Ramos (cell line): ENCODE measurements around the gene MYLK.
"Not testable (repeated sequence)": the region's sequence is repeated elsewhere in the genome, so short reads cannot be mapped to it uniquely, and the experiment has no call there.

Experiments
- in situ Hi-C: fragments of 300-500 bp; cut with MboI; formaldehyde crosslinking; loops from one replicate; pipeline ENCODE4 v1.14.3; 2022; ENCODE audit warnings: low sequenced_read_pairs; ENCODE audit not compliant: unreplicated experiment

MYLK gene

DNA sequence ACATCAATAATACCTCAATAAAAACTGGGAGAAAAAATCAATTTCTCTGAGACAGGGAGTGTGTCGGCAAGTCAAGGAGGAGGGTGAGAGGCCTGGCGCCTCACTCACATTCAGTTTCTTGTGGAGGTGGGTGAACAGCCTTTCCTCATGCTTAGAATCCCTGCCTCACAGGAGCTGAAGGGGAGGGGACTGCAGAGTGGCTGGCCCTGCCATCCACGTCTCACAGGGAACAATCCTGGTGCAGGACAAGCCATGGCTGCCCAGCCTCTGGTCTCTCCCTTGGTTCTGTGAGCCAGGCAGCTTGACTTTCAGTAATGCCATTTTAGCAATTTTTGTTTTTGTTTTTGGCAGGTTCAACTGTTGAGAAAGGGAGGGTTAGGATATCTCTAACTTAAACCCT is 172.8 kb downstream of the MYLK start:
- in situ Hi-C loops: no loop called here

DNA sequence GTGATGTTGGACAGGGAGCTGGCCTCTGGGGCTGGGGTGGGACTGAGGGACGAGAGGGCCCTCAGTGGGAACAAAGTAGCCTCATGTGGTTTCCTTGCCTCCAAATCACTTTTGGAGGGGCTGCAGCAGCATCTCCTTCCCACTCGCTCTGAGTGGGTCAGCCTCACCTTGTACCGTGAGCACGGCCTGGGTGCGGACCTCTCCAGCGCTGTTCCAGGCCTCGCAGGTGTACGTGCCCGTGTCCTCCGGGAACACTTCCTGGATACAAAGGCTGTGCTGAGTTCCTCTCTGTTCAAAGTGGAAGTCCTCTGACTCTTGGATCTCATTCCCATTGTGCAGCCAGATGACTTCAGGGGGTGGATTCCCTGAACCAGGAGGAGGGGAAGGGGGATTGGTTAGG is 175.6 kb downstream of the MYLK start:
- in situ Hi-C loops: no loop called here

DNA sequence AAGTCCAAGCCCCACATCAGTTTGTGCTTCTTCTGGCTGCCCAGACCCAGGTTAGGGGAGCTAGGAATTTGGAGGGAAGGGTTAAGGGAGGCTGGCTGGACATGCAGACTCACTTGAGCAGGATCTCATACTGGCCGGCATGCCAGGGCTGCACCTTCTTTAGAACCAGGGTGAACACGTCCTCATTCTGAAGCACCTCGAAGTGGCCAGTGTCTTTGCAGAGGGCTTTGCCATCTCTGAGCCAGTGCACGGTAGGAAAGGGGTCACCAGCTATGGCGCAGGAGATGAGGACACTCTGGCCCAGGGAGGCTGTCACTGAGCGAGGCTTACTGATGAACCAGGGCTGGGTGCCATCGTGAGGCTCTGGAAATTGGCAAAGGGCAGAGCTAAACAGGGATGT is 176.5 kb downstream of the MYLK start:
- in situ Hi-C loops: not testable (repeated sequence)

DNA sequence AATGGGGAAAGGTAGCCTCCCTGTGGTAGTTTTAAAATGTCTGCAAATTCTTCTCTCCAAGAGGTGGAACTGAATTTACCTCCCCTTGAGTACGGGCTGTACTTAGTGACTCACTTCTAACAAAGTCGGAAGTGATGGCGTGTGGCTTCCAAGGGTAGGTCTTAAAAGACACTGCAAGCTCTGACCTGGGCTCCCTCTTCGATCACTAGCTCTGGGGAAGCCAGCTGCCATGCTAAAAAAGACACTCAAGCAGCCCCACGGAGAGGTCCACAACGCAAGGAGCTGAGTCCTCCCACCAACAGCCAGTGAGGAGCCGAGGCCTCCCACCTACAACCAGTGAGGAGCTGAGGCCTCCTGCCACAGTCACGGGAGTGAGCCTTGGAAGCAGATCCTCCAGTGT is 177.3 kb downstream of the MYLK start:
- in situ Hi-C loops: no loop called here

DNA sequence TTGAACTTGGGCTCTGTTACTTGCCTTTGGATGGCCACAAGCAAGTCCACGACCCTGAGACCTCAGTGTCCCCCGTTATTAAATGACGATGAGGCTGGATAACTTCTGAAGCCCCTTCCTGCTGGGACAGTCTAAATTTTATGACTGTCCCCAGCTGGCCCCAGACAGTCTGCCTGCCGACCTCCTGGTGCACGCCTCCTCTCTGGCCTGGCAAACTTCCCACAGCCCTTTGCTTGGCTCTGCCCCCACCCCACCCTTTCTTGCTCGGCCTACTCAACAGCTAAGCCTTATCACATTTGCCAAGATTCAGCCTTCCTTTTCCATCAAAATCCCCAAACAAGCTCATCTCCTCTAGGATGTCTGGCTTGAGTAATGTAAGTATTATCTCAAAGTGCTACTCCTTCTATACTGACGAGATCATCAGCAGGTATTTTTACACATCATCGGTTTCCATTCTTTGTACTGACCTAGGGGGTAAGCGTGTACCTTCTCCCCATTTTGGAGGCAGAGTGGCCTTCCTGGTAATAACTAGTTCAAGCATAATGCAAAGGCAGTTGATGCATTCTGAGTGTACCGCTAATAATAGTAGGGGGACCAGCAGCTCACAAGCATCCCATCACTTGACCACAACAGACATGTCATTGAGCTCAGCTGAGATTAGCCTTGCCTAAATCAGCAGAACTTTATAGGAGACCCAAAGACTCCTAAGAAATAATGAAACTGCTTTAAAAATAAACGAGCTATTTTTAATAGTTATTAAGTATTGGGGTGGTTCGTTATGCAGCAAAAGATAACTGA is 178.4 kb downstream of the MYLK start:
- in situ Hi-C loops: no loop called here

DNA sequence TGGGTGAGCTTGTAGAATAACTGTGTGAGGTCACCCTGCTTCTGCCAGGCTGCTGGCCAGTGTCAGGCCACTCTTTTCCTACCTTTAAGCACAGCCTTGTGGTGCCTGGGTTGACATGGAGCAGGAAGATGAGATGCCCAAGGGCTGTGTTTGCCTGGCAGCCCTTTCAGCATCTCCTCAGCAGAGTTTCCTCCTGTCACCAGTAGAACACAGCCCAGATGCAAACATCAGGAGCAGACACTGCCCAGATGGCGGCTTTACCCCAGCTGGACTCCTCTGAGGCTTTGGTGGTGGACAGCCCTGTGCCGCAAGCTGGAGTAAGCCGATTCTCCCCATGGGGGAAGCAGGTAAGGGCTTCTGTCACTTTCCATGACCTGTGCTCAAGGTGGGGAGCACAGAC is 180.5 kb downstream of the MYLK start:
- in situ Hi-C loops: not testable (repeated sequence)

DNA sequence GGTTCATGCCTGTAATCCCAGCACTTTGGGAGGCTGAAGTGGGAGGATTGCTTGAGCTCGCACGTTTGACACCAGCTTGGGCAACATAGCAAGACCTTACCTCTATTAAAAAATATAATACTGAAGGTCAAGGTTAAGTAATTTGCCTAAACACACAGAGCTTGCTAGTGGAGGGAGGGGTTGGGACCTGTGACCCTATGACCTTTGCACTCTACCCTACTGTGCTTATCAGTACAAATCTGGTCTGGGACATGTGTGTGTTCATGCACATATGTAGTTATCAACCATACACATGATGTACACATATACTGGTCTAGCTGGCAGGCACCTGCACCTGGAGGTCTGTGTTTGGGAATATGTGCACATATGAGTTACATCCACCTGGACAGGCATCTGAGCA is 181.4 kb downstream of the MYLK start:
- in situ Hi-C loops: no loop called here

DNA sequence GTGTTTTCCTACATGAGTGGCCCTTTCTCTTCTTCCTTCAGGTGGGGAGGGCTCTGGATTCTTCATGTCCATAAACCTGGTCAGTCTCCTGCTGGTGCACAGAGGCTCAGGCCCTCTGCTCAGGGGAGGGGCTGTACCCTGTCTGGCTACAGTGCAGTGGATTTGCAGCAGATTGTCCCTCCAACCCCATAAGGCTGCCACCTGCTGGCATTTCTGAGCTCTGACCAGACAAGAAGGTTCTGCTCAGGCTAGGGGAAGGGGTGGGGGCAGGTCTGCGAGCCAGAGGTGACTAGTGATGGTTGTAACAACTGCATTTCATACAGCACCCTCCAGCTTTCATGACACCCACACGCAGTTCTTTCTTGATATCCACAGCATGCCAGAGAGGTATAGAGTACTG is 182.1 kb downstream of the MYLK start:
- in situ Hi-C loops: not testable (repeated sequence)

DNA sequence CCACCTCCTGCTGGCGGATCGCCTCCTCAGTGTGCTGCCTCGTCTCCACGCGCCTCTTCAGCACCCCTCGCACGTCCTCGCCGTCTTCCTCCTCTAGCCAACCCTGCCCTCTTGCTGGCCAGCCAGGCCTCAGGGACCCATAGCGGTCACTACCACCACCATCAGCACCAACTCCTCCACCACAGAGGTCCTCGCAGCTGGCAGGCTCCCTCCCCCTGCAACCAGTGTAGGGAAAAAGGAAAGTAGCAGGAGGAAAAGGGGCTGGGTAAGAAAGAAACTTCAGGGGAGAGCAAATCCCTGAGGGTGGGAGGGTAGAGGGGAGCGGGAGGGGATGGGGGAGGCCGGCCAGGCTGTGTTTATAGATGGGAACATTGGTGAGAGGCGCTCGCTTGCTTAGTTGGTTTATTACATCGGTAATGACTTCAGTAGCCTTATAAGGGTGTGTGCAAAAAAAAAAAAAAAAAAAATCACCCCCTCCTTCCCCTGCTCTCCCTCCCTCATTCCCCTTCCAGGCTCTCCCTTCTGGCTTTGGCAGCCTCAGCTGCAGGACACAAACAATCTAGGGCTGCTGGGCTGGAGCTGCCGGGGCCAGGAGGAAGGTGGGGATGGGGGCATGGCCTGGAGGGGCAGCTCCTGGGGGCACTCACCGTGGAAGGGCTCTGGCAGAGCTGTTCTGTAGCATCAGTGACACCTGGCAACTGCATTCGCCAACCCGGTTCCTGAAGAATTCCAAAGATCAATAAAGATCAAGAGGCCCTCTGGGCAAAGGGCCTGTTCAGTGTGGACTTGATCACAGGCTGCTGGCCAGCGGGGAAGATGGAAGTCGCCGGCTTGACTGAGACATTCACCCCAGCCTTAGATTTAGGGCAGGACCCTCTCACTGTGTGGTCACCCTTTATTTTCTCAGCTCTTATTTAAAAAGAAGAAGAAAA is 183.1 kb downstream of the MYLK start:
- in situ Hi-C loops: no loop called here

DNA sequence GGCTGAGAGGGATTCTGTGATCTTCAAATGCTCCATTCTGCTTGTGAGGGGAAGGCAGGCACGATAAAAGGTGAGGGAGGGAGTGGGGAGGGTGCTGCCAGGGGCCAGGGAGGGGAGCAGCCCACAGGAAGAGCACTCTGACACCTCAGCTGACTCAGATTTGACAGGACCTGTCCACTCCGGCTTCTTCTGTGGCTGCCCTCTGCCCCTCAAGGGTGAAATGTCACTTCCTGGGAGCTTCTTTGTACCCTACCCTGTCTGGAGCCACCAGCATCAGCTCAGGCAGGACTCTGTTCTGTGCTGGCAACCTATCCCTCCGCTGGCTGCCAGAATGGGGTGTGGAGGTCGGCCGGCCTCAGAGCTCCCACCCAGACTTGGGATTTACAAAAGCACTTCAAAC is 185.3 kb downstream of the MYLK start:
- in situ Hi-C loops: no loop called here

DNA sequence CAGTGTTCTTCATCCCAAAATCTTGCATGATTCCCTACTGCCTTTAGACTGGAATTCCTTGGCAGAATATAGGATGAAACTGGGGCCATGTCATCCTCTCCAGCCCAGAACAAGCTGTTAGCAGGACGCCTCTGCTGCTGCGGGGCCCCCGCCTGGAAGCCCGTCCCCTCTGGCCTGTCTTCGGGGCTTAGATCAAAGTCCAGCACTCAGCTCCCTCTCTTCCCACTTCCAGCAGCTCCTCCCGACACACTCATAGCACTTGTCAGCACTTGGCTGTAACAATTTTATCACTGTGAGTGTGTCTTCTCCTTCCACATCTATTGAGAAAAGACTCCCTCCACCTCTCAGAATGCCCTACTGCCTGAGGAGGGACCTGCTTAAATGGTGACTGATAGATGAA is 187.3 kb downstream of the MYLK start:
- in situ Hi-C loops: no loop called here

DNA sequence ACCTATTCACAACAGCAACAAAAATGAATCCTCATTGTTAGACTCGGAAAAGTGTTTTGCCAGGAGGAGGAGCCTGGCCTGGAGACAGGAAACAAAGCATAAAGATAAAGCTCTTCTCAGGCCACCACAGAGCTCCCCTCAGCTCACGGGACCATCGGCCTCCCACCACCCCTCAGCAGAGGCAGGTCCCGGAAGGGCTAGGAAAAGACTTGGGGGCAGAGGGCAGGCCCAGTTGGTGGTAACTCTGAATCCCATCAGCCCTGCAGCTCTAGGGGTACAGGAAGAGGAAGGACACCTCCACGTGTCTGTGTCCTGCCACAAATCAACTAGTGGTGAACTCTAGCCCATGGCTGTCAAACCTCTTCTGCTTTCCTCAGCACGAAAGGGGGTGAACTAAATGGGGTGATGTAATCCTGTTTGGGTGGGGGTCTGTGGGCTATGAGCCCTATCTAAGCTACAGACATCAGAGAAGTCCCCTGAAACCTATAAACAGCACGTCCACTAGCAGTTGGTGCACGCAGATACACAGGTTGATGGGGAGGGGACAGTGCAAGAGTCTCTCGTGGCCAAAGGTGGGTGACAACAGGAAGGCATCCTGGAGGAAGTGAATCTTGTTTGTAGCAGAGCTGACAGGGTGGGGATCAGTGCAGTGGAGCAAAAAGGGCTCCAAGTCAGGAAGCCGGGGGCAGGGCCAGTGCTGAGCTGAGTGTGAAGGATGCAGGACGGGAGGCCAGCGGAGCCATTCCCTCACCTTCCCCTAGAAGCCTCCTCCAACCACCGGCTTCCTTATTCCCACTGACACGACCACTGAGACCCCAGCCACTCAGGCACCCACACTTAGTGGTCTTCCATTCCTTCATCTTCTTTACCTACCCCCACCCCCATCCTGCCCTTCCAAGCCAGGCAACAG is 188.1 kb downstream of the MYLK start:
- in situ Hi-C loops: no loop called here

DNA sequence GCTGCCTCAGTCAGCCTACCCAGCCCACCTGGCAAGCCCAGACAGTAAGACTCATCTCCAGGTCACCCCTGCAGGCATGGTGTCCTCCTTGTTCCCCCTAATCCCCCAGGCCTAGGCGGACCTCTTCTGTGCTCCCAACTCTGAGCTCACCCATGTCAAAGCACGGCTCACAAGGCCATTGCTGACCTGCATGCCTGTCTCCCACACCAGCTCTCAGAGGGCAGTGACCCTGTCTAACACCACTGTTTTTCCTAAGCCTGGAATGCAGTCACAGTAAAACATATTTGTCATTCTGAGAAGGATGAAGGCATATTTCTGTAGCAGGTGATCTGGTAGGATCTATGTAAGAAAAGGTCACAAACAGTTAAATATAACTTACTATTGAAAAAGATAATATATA is 189.0 kb downstream of the MYLK start:
- in situ Hi-C loops: no loop called here

DNA sequence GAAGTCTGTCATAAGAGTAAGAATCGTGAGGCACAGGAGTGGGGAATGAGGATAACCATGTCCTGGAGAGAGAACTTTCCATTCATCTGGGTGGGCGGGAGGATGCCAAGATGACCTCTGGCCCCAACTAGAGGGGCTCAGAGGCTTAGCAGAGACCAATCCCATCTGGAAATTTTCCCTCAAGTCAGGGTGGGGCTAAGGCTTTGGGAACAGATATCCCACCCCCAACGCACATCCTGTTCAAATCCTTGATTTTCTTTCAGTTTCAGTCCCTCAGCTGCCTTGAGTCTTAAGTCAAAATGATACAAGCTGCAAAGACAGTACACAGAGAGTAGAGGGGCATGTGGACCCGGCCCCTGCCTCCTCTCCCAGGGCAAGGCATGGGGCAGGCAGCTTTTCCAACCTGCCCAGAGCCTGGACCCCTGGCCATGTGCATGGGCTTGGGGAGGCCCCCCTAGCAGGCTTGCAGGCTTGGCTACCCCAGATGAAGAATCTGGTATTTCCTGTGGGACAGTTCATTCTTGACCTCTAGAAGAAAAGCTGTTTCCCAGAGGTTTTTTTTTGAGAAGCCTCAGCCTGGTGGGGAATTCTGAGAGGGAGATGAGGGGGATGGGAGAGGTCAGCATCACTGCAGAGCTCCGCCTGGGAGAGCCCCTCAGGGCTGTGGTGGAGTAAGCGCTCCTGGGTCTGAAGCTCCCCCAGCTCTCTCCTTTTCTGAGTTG is 189.6 kb downstream of the MYLK start:
- in situ Hi-C loops: no loop called here

DNA sequence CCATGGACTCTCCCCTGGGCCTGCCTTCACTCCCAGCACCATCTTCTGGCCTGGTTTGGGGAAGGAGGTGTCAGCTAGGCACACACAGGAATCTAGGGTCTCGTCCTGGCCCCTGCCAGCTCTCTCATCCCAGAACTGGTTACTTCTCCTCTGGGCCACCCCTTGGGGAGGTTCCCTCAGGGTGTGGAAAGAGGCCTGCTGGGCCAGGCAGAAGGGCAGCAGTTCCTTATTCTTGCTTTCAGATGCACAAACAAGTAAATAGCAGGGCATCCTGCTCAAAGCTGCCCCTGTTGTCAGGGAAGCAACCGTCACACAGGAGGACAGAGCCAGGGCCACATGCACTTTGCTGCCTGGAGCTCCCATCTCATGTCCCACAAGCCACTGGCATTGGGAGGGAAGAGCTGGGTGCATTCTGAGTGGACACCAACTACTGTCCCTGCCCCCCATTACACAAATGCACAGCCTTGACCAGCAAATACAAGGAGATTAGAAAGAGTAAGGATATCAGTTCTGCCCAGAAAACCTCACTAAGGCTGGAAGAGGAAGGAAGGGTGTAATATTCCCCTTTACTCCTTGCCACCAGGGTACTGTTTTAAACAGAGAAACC is 190.4 kb downstream of the MYLK start:
- in situ Hi-C loops: no loop called here

DNA sequence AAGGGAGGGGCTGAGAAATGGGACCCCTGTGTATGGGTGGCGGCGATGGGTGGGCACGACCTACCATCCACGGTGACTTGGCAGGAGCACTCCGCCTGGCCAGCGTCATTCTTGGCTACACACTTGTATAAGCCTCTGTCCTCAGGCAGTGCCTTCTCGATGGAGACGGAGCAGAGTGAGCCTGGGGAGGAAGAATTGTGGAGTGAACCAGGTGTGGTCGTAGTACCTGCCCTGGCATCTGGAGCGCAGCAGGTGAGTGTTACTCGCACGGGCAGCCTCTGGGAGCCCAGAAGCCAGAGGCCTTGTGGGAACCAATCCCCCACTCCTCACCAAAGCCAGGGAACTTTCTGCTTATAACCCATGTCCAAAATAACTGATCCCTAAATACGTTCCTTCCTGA is 191.5 kb downstream of the MYLK start:
- in situ Hi-C loops: no loop called here

DNA sequence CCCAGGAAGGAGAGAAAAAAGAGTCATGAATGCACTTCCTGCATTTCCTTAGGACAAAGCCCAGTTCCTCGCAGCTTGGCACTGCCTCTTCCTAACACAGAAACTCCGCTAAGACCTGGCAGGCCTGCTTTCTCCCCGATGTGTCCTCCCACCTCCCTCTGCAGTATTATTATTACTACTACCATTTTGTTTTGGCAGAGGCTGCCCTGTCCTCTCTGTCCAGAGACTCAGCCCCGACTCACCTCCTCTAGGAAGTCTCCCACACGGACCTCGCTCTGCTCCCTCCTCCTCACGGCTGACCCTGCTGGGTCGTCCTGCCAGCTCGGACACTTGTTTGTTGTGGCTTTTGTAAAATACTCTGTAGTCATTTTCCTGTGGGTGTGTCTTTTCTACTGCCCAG is 192.1 kb downstream of the MYLK start:
- in situ Hi-C loops: no loop called here

DNA sequence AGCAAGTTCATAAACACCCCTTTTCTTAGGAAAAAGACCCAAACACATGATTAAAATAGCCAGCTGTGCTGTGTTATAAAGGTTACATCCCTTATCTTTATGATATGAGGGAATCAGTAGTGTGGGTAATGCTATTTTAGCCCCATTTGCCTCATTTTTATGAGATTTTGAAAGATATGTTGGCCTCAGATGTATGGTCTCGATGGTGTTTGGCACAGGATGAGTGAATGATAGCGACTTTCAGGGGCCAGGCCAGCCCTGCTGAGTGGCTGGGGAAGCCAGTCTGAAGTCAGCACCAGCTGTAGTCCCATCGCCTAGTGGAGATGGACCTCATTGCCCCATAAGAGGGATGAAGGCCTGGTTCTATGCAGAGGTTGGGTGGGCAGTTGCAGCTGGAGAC is 194.3 kb downstream of the MYLK start:
- in situ Hi-C loops: no loop called here

DNA sequence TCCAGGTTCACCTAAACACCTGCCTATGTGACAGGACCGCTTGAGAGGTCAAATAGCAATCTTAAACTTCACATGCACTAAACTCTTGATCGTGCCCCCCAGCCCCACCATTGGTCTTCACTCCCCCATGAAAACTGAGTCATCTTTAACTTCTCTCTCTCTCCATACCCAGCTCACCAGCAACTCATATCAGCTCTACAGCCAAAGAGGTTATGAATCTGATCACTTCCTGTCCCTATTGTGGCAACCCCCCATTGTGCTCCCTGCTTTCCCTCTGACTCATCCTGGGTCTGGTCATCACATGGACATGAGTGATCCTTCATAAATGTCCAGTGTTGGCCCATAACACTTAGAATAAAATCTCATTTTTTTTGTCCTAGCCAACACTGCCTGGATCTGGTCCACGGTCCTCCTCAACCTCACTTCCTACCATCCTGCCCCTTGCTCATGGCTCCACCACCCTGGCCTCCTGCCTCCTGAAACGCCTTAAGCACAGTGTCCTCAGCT is 195.8 kb downstream of the MYLK start:
- in situ Hi-C loops: no loop called here
